Activated T-cell treated with anti-CD3 and anti-CD28 coated beads, Interleukin-2, amount 50 U/mL, for 1 hour (primary cell): ENCODE measurements around the gene SDK1.

Source experiments
- DNase-seq: peaks from one replicate; pipeline ENCODE4 v3.0.0-alpha.2; 2020

The SDK1 gene

DNA sequence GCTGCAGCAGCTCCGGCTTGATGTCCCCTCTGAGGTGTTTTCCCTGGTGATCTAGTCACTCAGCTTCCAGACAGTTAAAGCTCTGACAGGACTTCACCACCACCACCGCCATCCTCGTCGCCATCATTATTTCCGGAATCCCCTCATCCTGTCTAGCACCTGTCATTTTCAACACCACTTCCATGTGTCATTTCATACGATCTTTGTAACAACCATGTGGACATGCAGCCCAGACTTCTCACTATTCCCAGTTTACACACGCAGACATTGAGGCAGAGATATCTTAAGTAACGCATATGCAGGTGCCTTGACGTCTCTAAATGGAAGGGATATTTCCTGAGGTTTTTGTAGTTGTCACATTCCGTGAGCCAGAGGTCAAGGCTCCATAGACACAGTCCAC, 850.5 kb downstream of the SDK1 start:
- no peak for DNase-seq

DNA sequence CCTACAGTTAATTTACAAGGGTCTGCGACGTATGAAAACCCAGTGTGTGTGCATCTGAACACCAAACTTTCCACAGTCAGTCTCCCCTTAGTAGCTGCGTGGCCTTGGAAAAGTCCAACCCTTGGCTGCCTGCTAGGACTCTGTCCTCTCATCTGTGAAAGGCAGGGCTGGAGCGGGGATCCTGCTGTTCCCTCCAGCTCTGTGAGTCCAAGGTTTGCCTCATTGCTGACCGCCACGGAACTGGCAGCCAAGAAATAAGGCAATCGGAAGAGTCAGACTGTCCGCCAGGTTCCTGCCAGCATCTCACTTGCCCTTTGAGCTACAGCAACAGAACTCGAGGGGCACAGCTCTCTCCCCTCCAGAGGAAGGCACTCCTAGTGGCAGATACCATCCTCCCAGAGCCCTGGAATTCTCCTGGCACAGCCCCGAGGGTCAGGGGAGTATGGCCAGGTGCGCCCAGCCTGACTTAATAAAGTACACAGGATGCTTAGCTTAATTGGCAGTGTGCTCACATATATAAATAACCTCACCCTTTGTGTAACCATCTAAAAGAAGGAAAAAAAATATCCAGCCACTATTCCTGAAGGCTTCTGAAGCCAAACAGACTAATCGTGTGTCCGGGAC, 851.0 kb downstream of the SDK1 start:
- no peak for DNase-seq

DNA sequence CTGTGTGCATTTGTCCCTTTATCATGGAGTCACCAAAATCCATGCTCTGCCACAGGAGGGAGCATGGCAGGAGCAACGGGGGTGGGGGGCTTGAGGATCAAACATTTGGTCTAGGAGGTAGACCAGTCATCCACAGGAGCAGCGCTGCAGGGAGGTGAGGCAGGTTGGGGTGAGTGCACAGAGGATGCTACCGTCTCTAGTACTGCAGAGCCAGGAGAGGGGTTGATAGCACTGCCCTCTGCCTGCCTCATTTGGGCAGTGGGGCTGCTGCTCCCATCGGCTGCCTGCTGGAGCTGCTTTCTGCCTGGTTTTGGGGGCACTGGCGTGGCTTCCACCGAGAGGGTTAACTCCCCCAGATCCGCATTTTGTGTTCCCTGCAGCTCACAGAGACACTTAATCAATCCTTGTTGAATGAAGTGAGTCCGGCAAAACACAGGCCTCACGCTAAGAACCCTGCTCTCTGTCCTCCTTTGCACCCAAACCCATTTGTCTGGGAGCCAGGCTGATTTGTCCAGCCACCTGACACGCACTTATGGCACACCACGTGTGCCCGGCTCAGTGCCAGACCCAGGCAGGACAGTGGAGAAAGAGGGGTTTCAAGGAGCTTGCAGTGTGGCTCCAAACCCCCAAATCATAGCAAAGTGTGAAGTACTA, 854.0 kb downstream of the SDK1 start:
- no peak for DNase-seq

DNA sequence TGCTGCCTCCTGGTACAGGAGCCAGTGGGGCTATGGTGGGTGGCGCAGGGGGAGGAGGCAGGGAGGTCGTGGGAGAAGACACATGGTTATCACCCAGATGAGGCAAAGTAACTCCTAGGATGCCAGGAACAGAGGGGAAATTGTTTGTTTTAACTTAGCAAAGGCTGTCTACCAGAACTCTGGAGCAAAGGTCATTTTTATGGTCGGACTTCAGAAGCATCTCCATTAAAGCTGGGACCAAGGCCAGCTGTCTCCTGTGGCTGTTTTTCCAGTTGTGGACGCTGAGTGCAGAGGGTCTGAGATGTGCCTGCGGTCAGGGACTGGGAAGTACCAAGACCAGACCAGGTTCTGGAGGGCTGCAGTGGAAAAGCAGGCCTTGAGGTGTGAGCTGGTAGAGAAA, 855.1 kb downstream of the SDK1 start:
- DNase-seq, result no peak

DNA sequence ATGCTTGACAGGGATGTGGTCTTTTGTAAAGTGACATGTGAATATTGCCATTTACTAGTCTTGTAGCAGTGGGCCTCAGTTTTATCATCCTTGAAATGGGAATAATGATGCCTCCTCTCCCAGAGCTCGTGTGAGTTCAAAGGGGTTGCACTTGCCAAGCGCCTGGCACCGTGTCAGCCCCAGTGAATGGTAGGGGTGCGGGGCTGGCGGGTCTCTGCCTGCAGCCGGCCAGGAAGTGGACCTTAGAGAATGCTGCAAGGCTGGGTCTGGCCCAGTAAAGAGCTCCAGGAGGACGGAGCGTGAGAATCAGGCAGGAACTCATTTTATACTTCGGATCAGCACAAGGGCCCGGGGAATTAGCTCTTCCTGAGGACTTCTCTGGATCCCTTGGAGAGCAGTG, 856.6 kb downstream of the SDK1 start:
- no peak for DNase-seq

DNA sequence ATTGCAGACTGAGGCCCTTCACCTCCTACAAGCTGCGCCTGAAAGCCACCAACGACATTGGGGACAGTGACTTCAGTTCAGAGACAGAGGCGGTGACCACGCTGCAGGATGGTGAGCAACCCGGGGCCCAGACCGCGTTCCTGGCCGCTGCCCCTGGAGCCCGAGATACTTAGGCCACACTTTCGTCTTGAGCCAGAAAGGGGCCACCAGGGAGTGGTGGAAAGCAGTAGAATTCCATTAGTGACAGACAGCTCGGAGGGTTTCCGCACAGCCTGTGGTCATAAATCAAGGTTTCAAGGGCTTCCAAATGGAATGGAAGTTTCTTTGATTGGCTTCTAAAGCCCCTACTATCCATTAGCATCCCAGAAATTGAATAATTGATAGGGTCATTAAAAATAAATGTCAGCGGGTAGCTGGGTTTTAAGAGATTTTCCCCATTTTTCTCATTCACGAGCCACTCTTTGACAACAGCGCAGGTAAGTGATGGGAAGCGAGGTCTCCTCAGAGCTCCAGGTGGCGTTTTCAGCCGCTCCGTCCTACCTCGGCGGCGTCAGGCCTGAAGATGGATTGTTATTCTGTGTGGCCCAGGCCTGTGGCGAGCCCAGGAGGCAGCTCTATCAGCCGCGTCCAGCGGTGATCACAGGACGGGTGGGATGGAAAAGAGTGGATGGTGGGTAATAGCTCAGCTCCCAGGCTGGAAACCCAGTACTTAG, 857.5 kb downstream of the SDK1 start:
- DNase-seq, result no peak

GRCh38 chr7:4159154-4159501, 858.1 kb downstream of the SDK1 start:
- DNase-seq, result no peak

DNA sequence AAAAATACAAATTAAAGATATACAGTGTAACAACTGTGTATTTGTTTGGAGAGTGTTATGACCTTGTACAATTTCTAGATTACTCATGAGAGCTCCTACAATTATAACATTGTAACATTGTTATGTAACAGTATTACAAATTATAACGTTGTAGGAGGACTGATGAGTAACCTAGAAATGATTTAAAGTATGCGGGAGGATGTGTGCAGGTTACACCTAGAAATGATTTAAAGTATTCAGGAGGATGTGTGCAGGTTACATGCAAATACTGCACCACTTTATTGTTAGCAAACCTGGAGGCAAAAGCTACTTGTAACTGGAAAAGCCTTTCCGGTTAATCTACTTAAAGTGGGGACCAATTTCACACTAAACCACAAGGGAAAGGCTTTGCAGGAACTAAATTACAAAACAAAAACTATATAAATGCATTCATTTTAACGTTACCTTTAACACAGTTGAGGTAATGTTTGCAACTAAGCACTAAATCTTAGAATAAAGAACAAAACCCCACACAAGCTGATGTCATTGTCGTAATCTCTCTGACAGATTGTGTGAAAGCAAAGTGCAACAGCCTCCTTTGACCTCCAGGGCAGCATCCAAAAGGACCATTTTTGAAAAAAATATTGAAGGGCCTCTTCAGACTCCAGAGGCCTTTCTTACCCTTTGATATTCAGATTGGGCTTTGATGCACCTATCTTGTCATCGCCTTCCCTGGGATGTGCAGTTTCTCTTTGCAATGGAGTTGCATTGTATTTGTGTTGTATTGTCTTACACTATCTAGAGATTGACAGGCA, 858.9 kb downstream of the SDK1 start:
- no peak for DNase-seq

DNA sequence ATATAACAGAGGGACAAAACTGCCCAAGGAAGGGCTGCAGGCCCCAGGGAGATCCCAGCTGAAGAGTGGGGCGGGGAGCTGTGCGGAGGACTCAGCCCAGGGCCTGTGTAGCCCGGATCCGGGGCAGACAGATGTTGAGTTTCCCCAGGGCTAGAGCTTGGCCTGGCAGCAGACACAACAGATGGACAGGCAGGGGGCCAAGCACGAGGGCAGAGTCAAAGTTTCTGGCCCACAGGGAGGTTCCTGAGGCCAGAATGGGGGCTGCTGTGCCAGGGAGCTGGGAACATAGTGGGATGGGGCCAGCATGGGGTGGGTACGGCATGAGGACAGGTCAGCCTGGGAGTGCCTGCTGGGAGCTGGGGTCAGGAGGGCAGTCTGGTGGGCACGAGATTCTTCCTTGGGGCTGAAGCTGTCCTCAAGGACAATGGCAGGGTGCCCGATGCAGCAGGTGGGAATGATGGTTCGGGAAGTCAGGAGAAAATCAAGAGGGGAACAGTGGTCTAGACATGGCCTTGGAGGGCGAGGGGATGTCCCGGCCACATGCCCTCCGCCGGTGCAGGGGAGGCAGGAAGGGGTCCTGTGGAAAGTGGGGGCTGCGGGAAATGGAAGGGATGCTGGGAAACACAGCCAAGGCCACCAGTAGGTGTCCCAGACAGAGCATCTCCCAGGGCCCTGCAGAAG, 862.0 kb downstream of the SDK1 start:
- no peak for DNase-seq

GRCh38 chr7:4163565-4164203, 862.6 kb downstream of the SDK1 start:
- DNase-seq, result no peak

- no peak for DNase-seq
Observed at GRCh38 chr7:4164556-4164955, 863.5 kb downstream of the SDK1 start.

DNA sequence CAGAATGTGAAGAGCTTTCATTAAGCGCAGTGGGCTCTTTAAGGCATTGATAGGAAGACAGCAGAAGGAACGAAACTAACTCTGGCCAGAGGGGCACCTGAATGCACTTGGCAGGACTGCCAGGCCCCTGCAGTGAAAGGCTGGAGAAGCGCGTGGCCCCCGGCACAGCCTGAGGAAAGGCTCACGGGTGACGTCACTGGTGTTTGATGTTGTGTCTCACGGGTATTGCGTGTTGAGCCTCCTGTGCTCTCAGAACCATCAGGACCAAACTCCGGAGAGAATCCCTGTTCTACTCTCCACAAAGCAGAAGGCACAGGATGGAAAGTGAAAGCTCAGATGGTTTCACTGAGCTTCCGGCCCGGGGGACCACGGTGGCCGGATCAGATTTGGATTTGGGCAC, 865.3 kb downstream of the SDK1 start:
- no peak for DNase-seq

DNA sequence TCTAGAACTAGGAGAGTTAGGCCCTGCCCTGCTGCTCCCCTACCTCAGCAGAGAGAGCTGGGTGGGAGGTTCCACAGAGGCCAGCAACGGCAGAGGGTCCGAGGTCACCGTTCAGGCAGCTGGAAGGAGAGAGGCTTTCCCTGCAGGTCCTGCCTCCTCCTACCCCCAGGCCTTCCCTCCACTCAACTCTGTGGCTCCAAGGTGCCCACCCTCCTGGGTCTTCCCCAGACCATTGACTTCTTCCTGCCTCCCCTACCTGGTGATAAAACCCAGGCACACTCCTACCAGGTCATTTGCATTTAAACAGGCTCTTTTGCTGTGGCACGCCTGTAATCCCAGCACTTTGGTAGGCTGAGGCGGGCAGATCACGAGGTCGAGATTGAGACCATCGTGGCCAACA, 865.8 kb downstream of the SDK1 start:
- DNase-seq, result no peak

- DNase-seq, result no peak
Observed at GRCh38 chr7:4167385-4167910, 866.4 kb downstream of the SDK1 start.

DNA sequence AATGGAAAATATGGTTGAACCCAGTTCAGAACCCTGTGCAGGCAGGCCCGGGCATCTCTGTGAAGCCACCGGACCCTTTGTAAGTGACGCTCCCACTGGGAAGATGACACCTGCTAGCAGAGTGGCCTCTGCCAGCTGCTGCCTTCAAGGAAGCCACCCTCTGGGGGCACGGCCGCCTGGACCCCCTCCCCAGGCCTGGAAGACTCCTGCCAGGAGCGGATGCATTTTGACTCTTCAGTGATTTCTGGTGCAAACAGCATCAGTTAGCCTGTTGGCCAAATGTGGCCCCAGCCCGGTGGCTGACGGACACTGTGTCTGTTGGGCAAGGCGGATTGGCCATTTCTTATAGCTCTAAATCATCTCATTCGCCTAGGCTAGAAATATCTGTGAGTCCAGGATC, 867.0 kb downstream of the SDK1 start:
- DNase-seq, result no peak

DNA sequence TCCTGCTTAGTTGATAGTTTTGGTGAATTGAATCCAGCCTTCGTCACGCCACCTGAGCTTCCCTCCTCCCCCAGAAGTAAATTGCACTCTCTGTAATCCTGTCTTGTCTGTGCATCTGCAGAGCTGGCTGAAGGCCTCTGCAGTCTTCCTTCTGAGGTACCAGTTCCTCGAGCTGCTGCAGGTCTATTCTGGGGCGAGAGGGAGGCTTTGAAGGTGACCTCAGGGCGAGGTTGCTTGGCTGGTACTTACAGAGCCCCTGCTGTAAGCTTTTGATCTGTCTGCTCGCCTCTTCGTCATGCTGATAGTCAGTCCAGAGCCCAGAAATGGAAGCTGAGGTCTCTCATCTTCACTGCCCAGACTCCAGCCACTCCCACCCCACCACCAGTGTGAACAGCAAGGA, 867.5 kb downstream of the SDK1 start:
- no peak for DNase-seq

GRCh38 chr7:4169455-4169854, 868.4 kb downstream of the SDK1 start:
- DNase-seq, result no peak

- no peak for DNase-seq
Observed at GRCh38 chr7:4170997-4171786, 870.1 kb downstream of the SDK1 start.

DNA sequence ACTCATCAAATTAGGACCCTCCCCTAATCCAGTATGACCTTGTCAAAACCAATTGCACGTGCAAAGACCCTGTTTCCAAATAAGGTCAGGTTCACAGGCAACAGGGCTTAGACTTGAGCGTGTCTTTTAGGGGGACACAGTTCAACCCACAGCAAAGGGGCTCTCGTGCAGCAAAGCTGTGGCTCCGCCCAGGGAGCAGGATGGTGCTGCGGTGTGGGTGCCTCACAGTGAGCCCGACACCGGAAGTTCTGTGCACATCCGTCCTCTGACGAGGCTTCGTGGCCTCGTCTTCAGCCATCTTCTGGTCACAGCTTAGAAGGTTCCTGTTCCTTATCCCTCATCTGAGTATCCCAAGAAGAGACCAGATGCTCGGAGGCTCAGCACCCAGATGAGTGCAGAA, 871.8 kb downstream of the SDK1 start:
- DNase-seq, result no peak

- DNase-seq, result no peak
Observed at GRCh38 chr7:4173615-4174014, 872.6 kb downstream of the SDK1 start.

- DNase-seq, result no peak
Observed at GRCh38 chr7:4174016-4174415, 873.0 kb downstream of the SDK1 start.

- no peak for DNase-seq
Observed at GRCh38 chr7:4174451-4174850, 873.4 kb downstream of the SDK1 start.
